HepG2 (cell line): ENCODE measurements around the gene TMEM107. TPM values are rescaled to one million over a fixed set of nuclear protein-coding genes. Genes with fewer than 3 reads are reported as not detected.
A peak's percentile ranks its signal among the peaks of the same experiment; 100 is the strongest.

Source experiments
- AHR ChIP-seq: IDR thresholded peaks from 2 replicates; pipeline ENCODE4 v1.6.1; 2018; ENCODE audit warnings: missing genetic modification reagents, missing compliant biosample characterization
- ATF1 ChIP-seq: IDR thresholded peaks from 2 replicates; pipeline ENCODE4 v1.6.1; 2016; ENCODE audit warnings: mild to moderate bottlenecking, control low read depth
- CBFB ChIP-seq: sonication (generic); formaldehyde crosslinking; IDR thresholded peaks from 2 replicates; pipeline ENCODE4 v1.4.0; 2020; ENCODE audit warnings: missing genetic modification reagents
- CHD4 ChIP-seq: fragments of 200-600 bp; sonication (generic); IDR thresholded peaks from 2 replicates; pipeline ENCODE4 v1.7.0; 2017; ENCODE audit warnings: mild to moderate bottlenecking, low read length, borderline replicate concordance
- DRAP1 ChIP-seq: IDR thresholded peaks from 2 replicates; pipeline ENCODE4 v1.6.1; 2016; ENCODE audit warnings: missing genetic modification reagents, missing compliant biosample characterization
- FOXP1 ChIP-seq, 2 experiments: fragments of 450-650 bp in 1 of 2; IDR thresholded peaks; 2 replicates each; pipeline ENCODE4 v1.6.1; 2017 to 2018; ENCODE audit warnings: antibody characterized with exemption in 1 of 2
- GFI1 ChIP-seq: sonication (generic); formaldehyde crosslinking; IDR thresholded peaks from 2 replicates; pipeline ENCODE4 v1.5.0; 2020; ENCODE audit warnings: missing genetic modification reagents, mild to moderate bottlenecking, borderline replicate concordance
- HNRNPL ChIP-seq: fragments of 200-400 bp; formaldehyde crosslinking; IDR thresholded peaks from 2 replicates; pipeline ENCODE4 v1.6.1; 2017; ENCODE audit warnings: mild to moderate bottlenecking, low read depth, low read length
- HOXA3 ChIP-seq: sonication (generic); formaldehyde crosslinking; IDR thresholded peaks from 2 replicates; pipeline ENCODE4 v1.5.0; 2020; ENCODE audit warnings: missing genetic modification reagents
- MED13 ChIP-seq: sonication (generic); formaldehyde crosslinking; IDR thresholded peaks from 2 replicates; pipeline ENCODE4 v1.5.0; 2020; ENCODE audit warnings: missing genetic modification reagents
- MZF1 ChIP-seq: sonication (generic); formaldehyde crosslinking; IDR thresholded peaks from 2 replicates; pipeline ENCODE4 v1.8.1; 2023; ENCODE audit warnings: mild to moderate bottlenecking, missing genetic modification reagents, borderline replicate concordance
- NFKBIZ ChIP-seq: IDR thresholded peaks from 2 replicates; pipeline ENCODE4 v1.6.1; 2018; ENCODE audit warnings: missing genetic modification reagents, missing compliant biosample characterization
- NR2F6 ChIP-seq, 2 experiments: IDR thresholded peaks; 2 replicates each; pipeline ENCODE4 v1.6.1; 2016; ENCODE audit warnings: antibody characterized with exemption in 1 of 2, mild to moderate bottlenecking in 1 of 2
- SAP130 ChIP-seq: IDR thresholded peaks from 2 replicates; pipeline ENCODE4 v1.6.1; 2016; ENCODE audit warnings: low read depth
- TBX2 ChIP-seq: sonication (generic); formaldehyde crosslinking; IDR thresholded peaks from 2 replicates; pipeline ENCODE4 v1.5.0; 2020; ENCODE audit warnings: missing genetic modification reagents, mild to moderate bottlenecking, borderline replicate concordance
- TEAD3 ChIP-seq: optimal IDR thresholded peaks from 2 replicates; pipeline ENCODE3; 2016; ENCODE audit warnings: borderline replicate concordance
- ZBTB34 ChIP-seq: sonication (generic); formaldehyde crosslinking; IDR thresholded peaks from 2 replicates; pipeline ENCODE4 v1.8.0; 2022; ENCODE audit warnings: mild to moderate bottlenecking, missing genetic modification reagents
- ZBTB39 ChIP-seq: sonication (generic); formaldehyde crosslinking; IDR thresholded peaks from 2 replicates; pipeline ENCODE4 v1.5.0; 2020; ENCODE audit warnings: missing genetic modification reagents
- ZNF121 ChIP-seq: sonication (generic); formaldehyde crosslinking; IDR thresholded peaks from 2 replicates; pipeline ENCODE4 v1.5.0; 2020; ENCODE audit warnings: mild to moderate bottlenecking, missing genetic modification reagents
- ZNF124 ChIP-seq: sonication (generic); formaldehyde crosslinking; IDR thresholded peaks from 2 replicates; pipeline ENCODE4 v1.4.0; 2020; ENCODE audit warnings: missing genetic modification reagents
- ZNF460 ChIP-seq: sonication (generic); formaldehyde crosslinking; IDR thresholded peaks from 2 replicates; pipeline ENCODE4 v1.5.1; 2020; ENCODE audit warnings: missing genetic modification reagents, mild to moderate bottlenecking, borderline replicate concordance
- ZNF589 ChIP-seq: sonication (generic); formaldehyde crosslinking; conservative IDR thresholded peaks from 2 replicates; pipeline ENCODE4 v1.8.0; 2022; ENCODE audit warnings: mild to moderate bottlenecking, moderate library complexity, missing genetic modification reagents
- ZNF703 ChIP-seq: sonication (generic); formaldehyde crosslinking; IDR thresholded peaks from 2 replicates; pipeline ENCODE4 v1.5.1; 2020; ENCODE audit warnings: missing genetic modification reagents, mild to moderate bottlenecking, moderate library complexity, borderline replicate concordance
- ZUFSP ChIP-seq: sonication (generic); formaldehyde crosslinking; IDR thresholded peaks from 2 replicates; pipeline ENCODE4 v1.9.0; 2021; ENCODE audit warnings: missing genetic modification reagents, mild to moderate bottlenecking, borderline replicate concordance
- polyA plus RNA-seq, 8 experiments: library from polyadenylated mRNA; depleted of rRNA in 3 of 8; stranded (reverse) in 7 of 8; unstranded in 1 of 8; fragments of >200 nt; fragmentation: Illumina TruSeq in 4 of 8; extraction: Trizol in 4 of 8; gene quantifications; 2 replicates each; pipeline versions ENCODE4 v1.2.1 to v1.2.3, GENCODE V29; 2011 to 2016; ENCODE audit warnings: low read depth in 4 of 8, missing spikeins in 1 of 8, mixed read lengths in 1 of 8; ENCODE audit not compliant: insufficient read depth in 1 of 8
- total RNA-seq, 5 experiments: library from RNA; depleted of rRNA; stranded (reverse); fragments of >200 nt; fragmentation: Illumina TruSeq; extraction: Trizol; gene quantifications; 2 replicates each; pipeline ENCODE4 v1.2.3, GENCODE V29; 2016; ENCODE audit warnings: low read depth in 1 of 5
- TF ChIP-seq, protein P1 (sequence below): sonication (generic); formaldehyde crosslinking; conservative IDR thresholded peaks from 2 replicates; pipeline ENCODE4 v1.4.0; 2020; ENCODE audit warnings: missing genetic modification reagents

TMEM107 gene
- total and polyA plus RNA-seq, 2 of the 13 experiments (the other 11 are each of a cell fraction or from before 2014, with no cell fraction given): 7.2 to 15.3 TPM

DNA sequence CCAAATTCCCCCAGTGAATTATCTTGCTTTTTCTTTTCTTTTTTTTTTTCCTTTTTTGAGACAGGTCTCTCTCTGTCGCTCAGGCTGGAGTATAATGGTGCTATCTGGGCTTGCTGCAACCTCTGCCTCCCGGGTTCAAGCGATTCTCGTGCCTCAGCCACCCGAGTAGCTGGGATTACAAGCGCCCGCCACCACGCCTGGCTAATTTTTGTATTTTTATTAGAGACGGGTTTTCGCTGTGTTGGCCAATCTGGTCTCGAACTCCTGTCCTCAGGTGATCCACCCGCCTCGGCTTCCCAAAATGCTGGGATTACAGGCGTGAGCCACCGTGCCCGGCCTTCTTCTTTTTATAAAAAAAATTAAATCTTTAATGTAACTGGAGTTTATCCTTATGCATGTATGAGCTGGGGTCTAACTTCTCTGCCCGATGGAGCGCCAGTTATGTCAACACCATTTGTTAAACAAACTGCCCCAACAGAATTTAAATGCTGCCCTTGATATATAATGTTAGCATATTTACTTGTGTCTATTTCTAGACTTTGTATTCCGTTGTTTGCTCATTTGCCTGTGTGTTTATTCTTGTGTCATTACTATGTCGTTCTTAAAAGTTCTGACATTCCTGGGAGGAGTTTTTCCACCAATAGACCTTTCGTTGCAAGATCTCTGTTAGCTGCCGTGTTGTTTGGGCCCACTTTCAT is 34.7 kb upstream of the TMEM107 start (continued):
- TF ChIP-seq ZBTB39 (CRISPR knock-in tag) (no peak), TBX2 (CRISPR knock-in tag) (no peak), HNRNPL (no peak), CHD4 (no peak), ZBTB34 (CRISPR knock-in tag) (no peak), AHR (CRISPR knock-in tag) (no peak), SAP130 (CRISPR knock-in tag) (peak; percentile 64), TEAD3 (CRISPR knock-in tag) (peak; percentile 78), ZNF703 (CRISPR knock-in tag) (no peak), ZNF460 (CRISPR knock-in tag) (peak; percentile 26; the same call in 1 of the 2 replicates), HOXA3 (CRISPR knock-in tag) (no peak), ATF1 (CRISPR knock-in tag) (peak; percentile 10; the same call in 1 of the 2 replicates), MZF1 (CRISPR knock-in tag) (no peak), NR2F6 (IDR thresholded peaks at IDR 0.05) (peak; percentile 66), NR2F6 (CRISPR knock-in tag; IDR thresholded peaks at IDR 0.05) (peak; percentile 53; the same call in 1 of the 2 replicates), DRAP1 (CRISPR knock-in tag) (no peak), CBFB (CRISPR knock-in tag) (no peak), NFKBIZ (CRISPR knock-in tag) (no peak), ZNF124 (CRISPR knock-in tag) (no peak), GFI1 (peak; percentile 52; the same call in 1 of the 2 replicates), FOXP1 (IDR thresholded peaks at IDR 0.05) (peak; percentile 90), FOXP1 (CRISPR knock-in tag; IDR thresholded peaks at IDR 0.05) (peak; percentile 90), ZNF121 (CRISPR knock-in tag) (no peak), ZNF589 (CRISPR knock-in tag) (no peak), ZUFSP (CRISPR knock-in tag) (no peak), MED13 (CRISPR knock-in tag) (no peak)
- TF ChIP-seq, protein P1, sequence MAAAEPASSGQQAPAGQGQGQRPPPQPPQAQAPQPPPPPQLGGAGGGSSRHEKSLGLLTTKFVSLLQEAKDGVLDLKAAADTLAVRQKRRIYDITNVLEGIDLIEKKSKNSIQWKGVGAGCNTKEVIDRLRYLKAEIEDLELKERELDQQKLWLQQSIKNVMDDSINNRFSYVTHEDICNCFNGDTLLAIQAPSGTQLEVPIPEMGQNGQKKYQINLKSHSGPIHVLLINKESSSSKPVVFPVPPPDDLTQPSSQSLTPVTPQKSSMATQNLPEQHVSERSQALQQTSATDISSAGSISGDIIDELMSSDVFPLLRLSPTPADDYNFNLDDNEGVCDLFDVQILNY (CRISPR knock-in tag): no peak
